GM18505 (cell line): ENCODE data around the gene GNL3L.
"Not testable (repeated sequence)": the region's sequence is repeated elsewhere in the genome, so short reads cannot be mapped to it uniquely, and the experiment has no call there.

ENCODE experiments used
- ATAC-seq: cut with Tn5 transposase; IDR thresholded peaks from one replicate; pipeline ENCODE4 v1.9.1; 2021; ENCODE audit not compliant: unreplicated experiment
- POLR2A ChIP-seq: IDR thresholded peaks from 4 replicates; pipeline ENCODE4 v1.6.1; 2011; ENCODE audit warnings: borderline replicate concordance; ENCODE audit not compliant: insufficient read depth, insufficient read length; ENCODE audit errors: extremely low read depth

The GNL3L gene

GRCh38 chrX:54529151-54529550 lies 868 bp upstream of the GNL3L start:
- no peak for TF ChIP-seq POLR2A

DNA sequence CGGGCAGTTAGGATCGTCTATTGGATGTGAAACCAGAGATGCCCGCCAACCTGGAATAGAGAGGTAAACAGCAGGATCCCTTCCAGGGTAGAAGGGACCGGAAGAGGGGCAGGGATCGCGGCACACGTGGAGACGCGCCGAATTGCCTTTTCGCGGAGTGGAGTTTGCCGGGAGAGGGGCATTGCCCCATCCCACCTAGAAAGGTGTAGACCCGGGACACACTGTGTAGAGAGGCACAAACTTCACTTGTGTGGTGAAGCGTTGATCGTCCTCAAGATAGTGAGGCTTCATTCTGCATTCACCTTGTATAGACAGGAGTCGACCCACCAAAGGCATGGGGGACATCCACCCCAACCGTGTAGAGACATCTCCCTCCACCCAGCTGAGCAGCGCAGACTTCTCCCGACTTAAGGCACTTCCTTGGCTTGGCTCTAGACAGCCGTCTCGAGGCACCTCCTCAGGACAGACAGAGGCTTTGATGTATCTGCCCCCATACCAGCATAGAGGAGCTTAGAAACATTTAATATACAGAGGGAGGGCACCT lies 410 bp downstream of the GNL3L start:
- peak; percentile 24 for ATAC-seq
- TF ChIP-seq POLR2A: no peak

More at GRCh38 chrX:54529151-54529550, 868 bp upstream of the GNL3L start:
- no peak for ATAC-seq

GRCh38 chrX:54534271-54534670 lies 4.3 kb downstream of the GNL3L start:
- no peak for ATAC-seq
- no peak for TF ChIP-seq POLR2A

DNA sequence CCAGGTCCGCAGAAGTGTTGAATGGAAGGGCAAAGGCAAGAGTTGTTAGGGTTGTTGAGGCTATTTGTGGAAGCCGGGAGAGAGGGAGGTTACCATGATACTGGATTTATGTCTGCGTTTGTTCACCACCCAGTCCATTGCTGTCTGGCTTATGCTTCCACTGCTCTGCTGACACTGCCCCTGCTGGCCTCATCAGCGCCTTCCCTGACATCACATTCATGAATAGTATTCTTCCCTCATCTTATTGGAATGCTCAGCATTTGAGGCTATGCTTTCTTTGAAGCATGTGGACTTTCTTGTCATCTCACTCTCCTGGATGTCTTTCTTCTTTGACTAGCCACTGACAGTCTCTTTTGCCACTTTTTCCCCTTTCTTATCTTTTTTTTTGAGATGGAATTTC lies 10.3 kb downstream of the GNL3L start:
- TF ChIP-seq POLR2A: no peak
- no peak for ATAC-seq

- ATAC-seq: not testable (repeated sequence)
Observed at GRCh38 chrX:54542239-54542638, 12.2 kb downstream of the GNL3L start.

GRCh38 chrX:54550821-54551220 lies 20.8 kb downstream of the GNL3L start:
- no peak for TF ChIP-seq POLR2A
- no peak for ATAC-seq

DNA sequence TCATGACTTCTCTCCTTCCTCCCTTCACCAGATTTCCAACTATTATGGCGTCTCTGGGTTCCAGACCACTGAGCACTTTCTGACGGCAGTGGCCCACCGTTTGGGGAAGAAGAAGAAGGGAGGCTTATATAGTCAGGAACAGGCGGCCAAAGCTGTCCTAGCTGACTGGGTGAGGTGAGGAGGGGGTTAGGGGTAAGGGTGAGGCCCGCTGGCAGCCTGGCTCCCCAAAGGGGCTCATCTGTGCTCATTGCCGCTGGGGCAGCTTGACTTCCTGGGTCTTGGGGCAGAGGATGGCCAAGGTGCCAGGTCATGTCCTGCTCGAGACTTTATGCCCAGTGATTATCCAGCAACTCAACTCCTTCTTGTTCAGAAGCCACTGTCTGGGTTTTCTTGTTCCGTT lies 21.8 kb downstream of the GNL3L start:
- no peak for ATAC-seq
- TF ChIP-seq POLR2A: no peak

DNA sequence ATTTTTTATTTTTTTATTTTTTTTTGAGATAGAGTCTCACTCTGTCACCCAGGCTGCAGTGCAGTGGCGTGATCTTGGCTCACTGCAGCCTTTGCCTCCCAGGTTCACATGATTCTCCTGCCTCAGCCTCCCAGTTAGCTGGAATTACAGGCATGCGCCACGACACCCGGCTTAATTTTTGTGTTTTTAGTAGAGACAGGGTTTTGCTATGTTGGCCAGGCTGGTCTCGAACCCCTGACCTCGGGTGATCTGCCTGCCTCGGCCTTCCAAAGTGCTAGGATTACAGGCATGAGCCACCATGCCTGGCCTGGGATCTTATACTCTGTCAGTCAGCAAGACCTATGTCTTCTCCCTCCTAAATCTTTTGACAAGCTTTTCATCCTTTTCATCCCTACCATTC lies 25.0 kb downstream of the GNL3L start:
- not testable (repeated sequence) for ATAC-seq

GRCh38 chrX:54560411-54560810 lies 30.4 kb downstream of the GNL3L start:
- TF ChIP-seq POLR2A: no peak
- no peak for ATAC-seq

- TF ChIP-seq POLR2A: no peak
- ATAC-seq: no peak
Observed at GRCh38 chrX:54561622-54562021, 31.6 kb downstream of the GNL3L start.

DNA sequence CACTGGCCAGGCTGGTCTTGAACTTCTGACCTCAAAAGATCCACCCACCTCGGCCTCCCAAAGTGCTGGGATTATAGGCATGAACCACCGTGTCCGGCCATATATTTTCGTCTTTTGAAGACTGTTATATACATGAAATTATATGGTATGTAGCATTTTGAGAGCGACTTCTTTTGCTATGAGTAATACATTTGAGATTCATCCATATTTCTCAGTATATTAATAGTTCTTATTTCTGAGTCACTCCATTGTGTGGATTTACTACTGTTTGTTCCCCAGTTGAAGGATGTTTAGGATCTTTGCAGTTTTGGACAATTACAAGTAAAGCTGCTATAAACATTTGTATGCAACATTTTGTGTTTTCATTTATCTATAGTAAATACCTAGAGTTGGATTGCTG lies 34.9 kb downstream of the GNL3L start:
- no peak for ATAC-seq
- no peak for TF ChIP-seq POLR2A

- ATAC-seq: no peak
- no peak for TF ChIP-seq POLR2A
Observed at GRCh38 chrX:54570332-54570731, 40.3 kb downstream of the GNL3L start.

DNA sequence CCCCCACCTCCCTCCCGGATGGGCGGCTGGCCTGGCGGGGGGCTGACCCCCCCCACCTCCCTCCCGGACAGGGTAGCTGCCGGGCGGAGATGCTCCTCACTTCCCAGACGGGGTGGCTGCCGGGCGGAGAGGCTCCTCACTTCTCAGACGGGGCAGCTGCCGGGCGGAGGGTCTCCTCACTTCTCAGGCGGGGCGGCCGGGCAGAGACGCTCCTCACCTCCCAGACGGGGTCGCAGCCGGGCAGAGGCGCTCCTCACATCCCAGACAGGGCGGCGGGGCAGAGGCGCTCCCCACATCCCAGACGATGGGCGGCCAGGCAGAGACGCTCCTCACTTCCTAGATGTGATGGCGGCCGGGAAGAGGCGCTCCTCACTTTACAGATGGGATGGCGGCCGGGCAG lies 42.6 kb downstream of the GNL3L start:
- ATAC-seq: not testable (repeated sequence)

GRCh38 chrX:54597728-54598127 lies 67.7 kb downstream of the GNL3L start:
- no peak for TF ChIP-seq POLR2A
- ATAC-seq: peak; percentile 77

DNA sequence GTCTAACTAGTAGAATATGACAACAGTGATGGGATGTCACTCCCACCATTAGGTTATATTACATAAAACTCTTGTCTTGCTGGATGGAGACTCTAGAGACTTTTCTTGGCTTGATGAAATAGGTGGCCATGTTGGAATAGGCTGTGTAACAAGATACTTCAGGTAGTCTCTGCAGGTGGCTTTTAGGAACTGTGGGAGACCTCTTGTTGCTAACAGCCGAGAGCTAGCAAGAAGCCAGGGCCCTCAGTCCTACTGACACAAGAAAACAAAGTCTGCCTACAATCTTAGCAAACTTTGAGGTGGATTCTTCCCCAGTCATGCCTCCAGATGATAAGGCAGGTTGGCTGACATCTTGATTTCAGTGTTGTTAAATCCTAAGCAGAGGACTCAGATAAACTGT lies 72.5 kb downstream of the GNL3L start:
- ATAC-seq: no peak
- TF ChIP-seq POLR2A: no peak
